Measurements from ENCODE around the gene PLCB1.

PLCB1 gene

GRCh38 chr20:8126181-8126580 lies 5.9 kb upstream of the PLCB1 start:
- Histone ChIP-seq H4K20me1 (ENCODE audit: insufficient read depth, low read length) (no peaks in the 10 kb centered on the region), H3K79me2 (ENCODE audit: insufficient read depth, low read length) (no peaks in the 10 kb centered on the region), H3K4me1 (ENCODE audit: insufficient read depth, low read length, severe bottlenecking) (no peaks in the 10 kb centered on the region), H3K27ac (ENCODE audit: low read depth, low read length, poor library complexity, severe bottlenecking) (no peak overlapping the region), H3K36me3 (ENCODE audit: insufficient read depth, low read length) (no peaks in the 10 kb centered on the region), H3K9me2 (ENCODE audit: low read depth, low read length) (no peaks in the 10 kb centered on the region), H3K4me2 (ENCODE audit: low read length) (no peak overlapping the region), H3K27me3 (ENCODE audit: insufficient read depth, low read length) (no peaks in the 10 kb centered on the region), H3K9ac (ENCODE audit: low read length) (no peak overlapping the region), H3F3A (ENCODE audit: insufficient read depth, low read length) (no peaks in the 10 kb centered on the region), H3K4me3 (ENCODE audit: low read depth, low read length, poor library complexity, severe bottlenecking) (no peak overlapping the region), H3K9me3 (ENCODE audit: low read length) (no peaks in the 10 kb centered on the region), H2AFZ (ENCODE audit: low read length) (no peak overlapping the region)
- TF ChIP-seq CTCF (IDR thresholded peaks at IDR 0.05; ENCODE audit: low read length) (no peak), EZH2 (IDR thresholded peaks at IDR 0.05; ENCODE audit: borderline replicate concordance, low read length) (no peak)

- no peaks in the 10 kb centered on the region for H3K4me1 ChIP-seq (ENCODE audit: insufficient read depth, low read length, severe bottlenecking)
- no peaks in the 10 kb centered on the region for H3F3A ChIP-seq (ENCODE audit: insufficient read depth, low read length)
- H3K4me3 ChIP-seq (ENCODE audit: low read depth, low read length, poor library complexity, severe bottlenecking): no peak overlapping the region
- no peaks in the 10 kb centered on the region for H3K36me3 ChIP-seq (ENCODE audit: insufficient read depth, low read length)
- H3K27me3 ChIP-seq (ENCODE audit: insufficient read depth, low read length): no peaks in the 10 kb centered on the region
- H3K27ac ChIP-seq (ENCODE audit: low read depth, low read length, poor library complexity, severe bottlenecking): no peak overlapping the region
- no peaks in the 10 kb centered on the region for H3K79me2 ChIP-seq (ENCODE audit: insufficient read depth, low read length)
- no peaks in the 10 kb centered on the region for H3K9me3 ChIP-seq (ENCODE audit: low read length)
- no peak overlapping the region for H3K9ac ChIP-seq (ENCODE audit: low read length)
- no peak overlapping the region for H2AFZ ChIP-seq (ENCODE audit: low read length)
- H3K9me2 ChIP-seq (ENCODE audit: low read depth, low read length): no peaks in the 10 kb centered on the region
- H4K20me1 ChIP-seq (ENCODE audit: insufficient read depth, low read length): no peaks in the 10 kb centered on the region
- no peak overlapping the region for H3K4me2 ChIP-seq (ENCODE audit: low read length)
- TF ChIP-seq EZH2 (IDR thresholded peaks at IDR 0.05; ENCODE audit: borderline replicate concordance, low read length): no peak
- TF ChIP-seq CTCF (IDR thresholded peaks at IDR 0.05; ENCODE audit: low read length): no peak
Measured at GRCh38 chr20:8126841-8127378, 5.2 kb upstream of the PLCB1 start.

GRCh38 chr20:8127553-8128255 lies 4.4 kb upstream of the PLCB1 start:
- Histone ChIP-seq H3K79me2 (ENCODE audit: insufficient read depth, low read length) (no peaks in the 10 kb centered on the region), H3K4me2 (ENCODE audit: low read length) (no peak overlapping the region), H3K9me3 (ENCODE audit: low read length) (no peaks in the 10 kb centered on the region), H3K9me2 (ENCODE audit: low read depth, low read length) (no peaks in the 10 kb centered on the region), H3K4me3 (ENCODE audit: low read depth, low read length, poor library complexity, severe bottlenecking) (no peak overlapping the region), H3K36me3 (ENCODE audit: insufficient read depth, low read length) (no peaks in the 10 kb centered on the region; the same call in 1 of the 2 replicates), H3F3A (ENCODE audit: insufficient read depth, low read length) (no peaks in the 10 kb centered on the region), H3K9ac (ENCODE audit: low read length) (no peak overlapping the region), H3K27ac (ENCODE audit: low read depth, low read length, poor library complexity, severe bottlenecking) (no peak overlapping the region), H3K4me1 (ENCODE audit: insufficient read depth, low read length, severe bottlenecking) (no peaks in the 10 kb centered on the region), H2AFZ (ENCODE audit: low read length) (no peak overlapping the region), H4K20me1 (ENCODE audit: insufficient read depth, low read length) (no peaks in the 10 kb centered on the region), H3K27me3 (ENCODE audit: insufficient read depth, low read length) (no peaks in the 10 kb centered on the region)
- TF ChIP-seq CTCF (IDR thresholded peaks at IDR 0.05; ENCODE audit: low read length): no peak
